Right ventricle myocardium superior (tissue), 1 donor: ENCODE results near the gene FOXR2. TPM values are rescaled to one million over a fixed set of nuclear protein-coding genes. Genes with fewer than 3 reads are reported as not detected.

Experiments used
- ATAC-seq: fragments of 200-7000 bp; cut with Tn5 transposase; one replicate; pipeline ENCODE4 v1.9.1; 2020; ENCODE audit warnings: mild to moderate bottlenecking; ENCODE audit not compliant: poor library complexity
- DNase-seq: peaks from one replicate; pipeline ENCODE4 v3.0.0-alpha.2; 2020
- intact Hi-C: fragments of 100-400 bp; cut with DNase I; formaldehyde crosslinking; loops from one replicate; pipeline ENCODE4 v1.11.2; 2022
- long read RNA-seq: library from polyadenylated mRNA; unstranded; transcript quantifications from one replicate; pipeline ENCODE4 v2.0.0, GENCODE V29; 2021
- total RNA-seq: library from RNA; stranded (reverse); fragmentation: NEBNext Ultra II Directional; extraction: Animal tissue kit (Norgen Biotek cat#: 25700); gene quantifications from one replicate; pipeline ENCODE4 v1.2.1, GENCODE V29; 2021
- donor health status: DM: no; HTN: yes; CAD: no; lungs with severe emphysema.

FOXR2 gene
- total RNA-seq = not detected
- long read RNA-seq = 0 reads

GRCh38 chrX:55623100-55623499 is at the start of gene FOXR2:
Gene FOXR2 (plus strand): TSS chrX:55623400. CDS start chrX:55623712, 312 bp downstream.
- intact Hi-C loops = no loop called here
- no peak for ATAC-seq
- no peak for DNase-seq

- ATAC-seq = no peak
- intact Hi-C loops = no loop called here
- no peak for DNase-seq
These were observed 44.1 kb upstream of the FOXR2 start for GRCh38 chrX:55579115-55579514.

- ATAC-seq (no peak), DNase-seq (no peak)
- intact Hi-C loops = no loop called here
These were observed 40.8 kb upstream of the FOXR2 start for GRCh38 chrX:55582447-55582846.

- ATAC-seq (no peak), DNase-seq (no peak)
- intact Hi-C loops = no loop called here
These were observed 29.9 kb upstream of the FOXR2 start for GRCh38 chrX:55593296-55593695.

- no peak for ATAC-seq
- no peak for DNase-seq
- intact Hi-C loops = no loop called here
These were observed 29.4 kb upstream of the FOXR2 start for GRCh38 chrX:55593756-55594257.

GRCh38 chrX:55598333-55598732 is 24.9 kb upstream of the FOXR2 start:
- DNase-seq (no peak), ATAC-seq (no peak)
- intact Hi-C loops = no loop called here

- DNase-seq = no peak
- intact Hi-C loops = no loop called here
- no peak for ATAC-seq
These were observed 3.7 kb upstream of the FOXR2 start for GRCh38 chrX:55619547-55619946.

GRCh38 chrX:55624403-55624802 is 1.2 kb downstream of the FOXR2 start:
- DNase-seq (no peak), ATAC-seq (no peak)
- intact Hi-C loops = no loop called here

GRCh38 chrX:55636109-55636508 is 12.9 kb downstream of the FOXR2 start:
- intact Hi-C loops = no loop called here
- ATAC-seq = no peak
- DNase-seq = no peak

GRCh38 chrX:55638933-55639332 is 15.7 kb downstream of the FOXR2 start:
- intact Hi-C loops = no loop called here
- no peak for DNase-seq
- ATAC-seq = no peak

GRCh38 chrX:55640854-55641253 is 17.7 kb downstream of the FOXR2 start:
- DNase-seq (no peak), ATAC-seq (no peak)
- intact Hi-C loops = no loop called here

GRCh38 chrX:55648434-55648833 is 25.2 kb downstream of the FOXR2 start:
- ATAC-seq = no peak
- no peak for DNase-seq
- intact Hi-C loops = no loop called here

- intact Hi-C loops = no loop called here
- ATAC-seq (no peak), DNase-seq (no peak)
These were observed 36.7 kb downstream of the FOXR2 start for GRCh38 chrX:55659931-55660330.

GRCh38 chrX:55663584-55663983 is 40.4 kb downstream of the FOXR2 start:
- intact Hi-C loops = no loop called here
- ATAC-seq = no peak
- DNase-seq = no peak

GRCh38 chrX:55668084-55668483 is 44.9 kb downstream of the FOXR2 start:
- intact Hi-C loops = no loop called here
- no peak for DNase-seq

More at GRCh38 chrX:55668084-55668483, 44.9 kb downstream of the FOXR2 start:
- no peak for ATAC-seq

Other genes starting within 250 kb of the FOXR2 start
- 9.5 TPM for gene MAGEH1, start 171.3 kb upstream of the FOXR2 start, total RNA-seq
- gene USP51, start 133.6 kb upstream of the FOXR2 start, total RNA-seq = 1.6 TPM
- gene RRAGB, start 94.3 kb downstream of the FOXR2 start, total RNA-seq = 9.7 TPM